Liver (tissue), 9 donors: Measurements from ENCODE around the gene SDHB. TPM values are rescaled to one million over a fixed set of nuclear protein-coding genes. Genes with fewer than 3 reads are reported as not detected.

ENCODE experiments used
- DNase-seq: peaks from one replicate; pipeline ENCODE4 v3.0.0-alpha.2; 2017; ENCODE audit warnings: low spot score
- H3K27ac ChIP-seq, 2 donors: one replicate each; pipeline ENCODE4 v1.7.0; 2013; ENCODE audit warnings: inconsistent platforms in 2 of 2, low read length in 2 of 2, control low read depth in 1 of 2, low read depth in 1 of 2, mild to moderate bottlenecking in 1 of 2
- H3K27me3 ChIP-seq, 4 donors: one replicate each; pipeline versions ENCODE4 v1.6.1 to v1.7.0; 2013; ENCODE audit warnings: low read length in 3 of 4, inconsistent platforms in 1 of 4, mild to moderate bottlenecking in 1 of 4, moderate library complexity in 1 of 4; ENCODE audit not compliant: control insufficient read depth in 4 of 4, insufficient read depth in 4 of 4
- H3K36me3 ChIP-seq, 4 donors: one replicate each; pipeline versions ENCODE4 v1.6.1 to v1.7.0; 2013; ENCODE audit warnings: low read length in 3 of 4, mild to moderate bottlenecking in 3 of 4, low read depth in 1 of 4, moderate library complexity in 1 of 4; ENCODE audit not compliant: control insufficient read depth in 4 of 4, insufficient read depth in 3 of 4
- H3K4me1 ChIP-seq, 4 donors: one replicate each; pipeline versions ENCODE4 v1.6.1 to v1.7.0; 2013; ENCODE audit warnings: low read length in 3 of 4, mild to moderate bottlenecking in 3 of 4, moderate library complexity in 1 of 4; ENCODE audit not compliant: control insufficient read depth in 4 of 4, insufficient read depth in 4 of 4
- H3K4me3 ChIP-seq, 3 donors: one replicate each; pipeline versions ENCODE4 v1.6.1 to v1.7.0; 2013; ENCODE audit warnings: low read length in 3 of 3, control low read depth in 1 of 3, low read depth in 1 of 3, mild to moderate bottlenecking in 1 of 3
- H3K9ac ChIP-seq, 2 donors: one replicate each; pipeline ENCODE4 v1.7.0; 2013; ENCODE audit warnings: low read length in 2 of 2, mild to moderate bottlenecking in 2 of 2, moderate library complexity in 2 of 2, control low read depth in 1 of 2, low read depth in 1 of 2
- H3K9me3 ChIP-seq, 4 donors: one replicate each; pipeline versions ENCODE4 v1.6.1 to v1.7.0; 2013; ENCODE audit warnings: low read length in 3 of 4; ENCODE audit not compliant: control insufficient read depth in 4 of 4
- EGR1 ChIP-seq, 2 donors: IDR thresholded peaks; 2 replicates each; pipeline ENCODE4 v1.6.1; 2016 to 2018; ENCODE audit warnings: antibody characterized with exemption in 2 of 2, low read depth in 2 of 2
- FOXA1 ChIP-seq: IDR thresholded peaks from 2 replicates; pipeline ENCODE4 v1.6.1; 2016; ENCODE audit warnings: antibody characterized with exemption
- FOXA2 ChIP-seq: IDR thresholded peaks from 2 replicates; pipeline ENCODE4 v1.6.1; 2016; ENCODE audit warnings: antibody characterized with exemption
- GABPA ChIP-seq, 2 donors: IDR thresholded peaks in 1 of 2; conservative IDR thresholded peaks in 1 of 2; 2 replicates each; pipeline ENCODE4 v1.6.1; 2016; ENCODE audit warnings: antibody characterized with exemption in 2 of 2, mild to moderate bottlenecking in 1 of 2, moderate library complexity in 1 of 2
- HNF4A ChIP-seq, 2 donors: conservative IDR thresholded peaks; 2 replicates each; pipeline ENCODE4 v1.6.1; 2016; ENCODE audit warnings: antibody characterized with exemption in 2 of 2, mild to moderate bottlenecking in 2 of 2
- HNF4G ChIP-seq: IDR thresholded peaks from 2 replicates; pipeline ENCODE4 v1.6.1; 2016; ENCODE audit warnings: antibody characterized with exemption
- JUND ChIP-seq, 2 donors: IDR thresholded peaks; 2 replicates each; pipeline ENCODE4 v1.6.1; 2016; ENCODE audit warnings: antibody characterized with exemption in 2 of 2
- NR2F2 ChIP-seq: IDR thresholded peaks from 2 replicates; pipeline ENCODE4 v1.6.1; 2016; ENCODE audit warnings: antibody characterized with exemption
- RAD21 ChIP-seq, 2 donors: IDR thresholded peaks; 2 replicates each; pipeline ENCODE4 v1.6.1; 2016; ENCODE audit warnings: antibody characterized with exemption in 2 of 2, mild to moderate bottlenecking in 2 of 2
- REST ChIP-seq: IDR thresholded peaks from 2 replicates; pipeline ENCODE4 v1.6.1; 2016; ENCODE audit warnings: antibody characterized with exemption, mild to moderate bottlenecking
- RXRA ChIP-seq, 2 donors: IDR thresholded peaks; 2 replicates each; pipeline ENCODE4 v1.6.1; 2017 to 2018; ENCODE audit warnings: antibody characterized with exemption in 2 of 2, mild to moderate bottlenecking in 1 of 2
- SP1 ChIP-seq: IDR thresholded peaks from 2 replicates; pipeline ENCODE4 v1.6.1; 2018; ENCODE audit warnings: antibody characterized with exemption, mild to moderate bottlenecking
- TAF1 ChIP-seq: conservative IDR thresholded peaks from 2 replicates; pipeline ENCODE4 v1.6.1; 2016; ENCODE audit warnings: antibody characterized with exemption, mild to moderate bottlenecking
- YY1 ChIP-seq: IDR thresholded peaks from 2 replicates; pipeline ENCODE4 v1.6.1; 2016; ENCODE audit warnings: antibody characterized with exemption, mild to moderate bottlenecking
- WGBS: extraction: QIAGEN DNeasy Blood & Tissue Kit; methylation state at CpG from one replicate; pipeline ENCODE4 v1.1.7; 2013; 5-methylcytosine and 5-hydroxymethylcytosine counted together
- polyA plus RNA-seq, 2 donors: library from polyadenylated mRNA; stranded (reverse) in 1 of 2; unstranded in 1 of 2; fragments of 200-250 nt in 1 of 2; fragments of >200 nt in 1 of 2; fragmentation: Nextera tagmentation in 1 of 2; extraction: Ambion mirVana in 1 of 2; gene quantifications; one replicate each; pipeline versions ENCODE4 v1.2.1 to v1.2.3, GENCODE V29; 2013 to 2015
- total RNA-seq, 2 donors: library from RNA; depleted of rRNA; stranded (reverse); fragments of >200 nt; gene quantifications; one replicate each; pipeline ENCODE4 v1.2.3, GENCODE V29; 2014
- TF ChIP-seq, protein P1 (sequence below): IDR thresholded peaks from 2 replicates; pipeline ENCODE4 v1.6.1; 2016; ENCODE audit warnings: antibody characterized with exemption
- TF ChIP-seq, protein P2 (sequence below): IDR thresholded peaks from 2 replicates; pipeline ENCODE4 v1.6.1; 2016; ENCODE audit warnings: antibody characterized with exemption
- donor health status: healthy.
- donor health status: healthy.
- donor health status: healthy.
- donor health status: healthy.
- donor health status: healthy.

SDHB gene
- total and polyA plus RNA-seq, 4 donors = 73.9 to 279 (median 172) TPM

DNA sequence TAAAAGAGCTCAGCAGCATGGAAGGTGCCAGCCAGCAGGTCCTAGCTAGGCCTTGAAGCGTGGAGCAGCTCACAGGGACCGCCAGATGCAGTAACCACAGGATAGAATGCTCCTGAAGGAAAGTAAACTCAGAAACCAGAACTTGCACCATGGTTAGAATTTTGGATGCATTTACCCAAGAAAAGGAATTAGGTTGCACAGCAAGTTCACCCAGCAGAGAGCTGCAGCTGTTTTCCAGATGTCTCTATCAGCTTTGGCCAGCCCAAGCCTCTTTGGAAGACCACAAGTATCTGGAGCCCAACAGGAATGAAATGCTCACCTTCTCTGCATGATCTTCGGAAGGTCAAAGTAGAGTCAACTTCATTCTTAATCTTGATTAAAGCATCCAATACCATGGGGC, 21.1 kb downstream of the SDHB start:
- Histone ChIP-seq H3K27me3 (no peaks in the 10 kb centered on the region), H3K27ac (no peak overlapping the region), H3K4me1 (no peaks in the 10 kb centered on the region), H3K9ac (no peak overlapping the region), H3K4me3 (no peak overlapping the region), H3K9me3 (no peaks in the 10 kb centered on the region), H3K36me3 (peaks cover 8 to 43% (median 28%) of the 10 kb centered on the region in 4 donors)
- no peak for DNase-seq
- TF ChIP-seq EGR1 (IDR thresholded peaks at IDR 0.05; ENCODE audit: low read depth in 2 of 2) (no peak), RAD21 (IDR thresholded peaks at IDR 0.05) (no peak), HNF4G (no peak), YY1 (no peak)
- WGBS = 97% methylated on average over 3 of the region's 3 CpGs

DNA sequence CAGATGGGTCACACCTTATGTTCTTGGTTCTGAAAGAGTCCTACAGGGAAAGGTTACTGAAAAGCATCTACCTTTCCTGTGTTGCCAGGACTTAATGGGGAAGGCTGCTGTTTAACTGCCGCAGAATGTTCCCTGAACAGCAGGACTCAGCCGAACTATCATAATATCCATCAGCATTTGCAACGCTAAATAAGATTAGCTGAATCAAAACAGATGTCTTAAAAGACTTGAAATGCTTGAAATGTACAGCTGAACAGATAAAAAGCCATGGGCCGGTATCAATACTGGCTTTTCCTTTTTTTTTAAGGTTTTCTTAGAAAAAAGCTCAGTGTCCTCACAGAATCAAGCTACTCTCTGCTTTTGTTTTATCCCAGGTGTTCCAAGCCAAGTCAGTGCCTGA, 22.4 kb downstream of the SDHB start:
- Histone ChIP-seq H3K36me3 (peaks cover 13 to 56% (median 38%) of the 10 kb centered on the region in 4 donors), H3K27ac (no peak overlapping the region), H3K27me3 (no peaks in the 10 kb centered on the region), H3K4me3 (no peak overlapping the region), H3K9me3 (no peaks in the 10 kb centered on the region), H3K4me1 (no peaks in the 10 kb centered on the region), H3K9ac (no peak overlapping the region)
- DNase-seq = no peak
- TF ChIP-seq REST (no peak), RXRA (IDR thresholded peaks at IDR 0.05) (no peak)
- TF ChIP-seq, protein P1, sequence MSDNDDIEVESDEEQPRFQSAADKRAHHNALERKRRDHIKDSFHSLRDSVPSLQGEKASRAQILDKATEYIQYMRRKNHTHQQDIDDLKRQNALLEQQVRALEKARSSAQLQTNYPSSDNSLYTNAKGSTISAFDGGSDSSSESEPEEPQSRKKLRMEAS = no peak
- 97% methylated on average over 4 of the region's 4 CpGs for WGBS

GRCh38 chr1:17030206-17030605, 23.6 kb downstream of the SDHB start:
- no peak overlapping the region for H3K27ac ChIP-seq
- no peak for DNase-seq
- TF ChIP-seq FOXA2 (no peak), TAF1 (no peak), RXRA (IDR thresholded peaks at IDR 0.05) (no peak), RAD21 (IDR thresholded peaks at IDR 0.05) (no peak), JUND (IDR thresholded peaks at IDR 0.05) (no peak), HNF4G (no peak), HNF4A (conservative IDR thresholded peaks at IDR 0.05) (no peak), REST (no peak), GABPA (IDR thresholded peaks at IDR 0.05 in 1 of 2, conservative IDR thresholded peaks at IDR 0.05 in 1 of 2) (no peak), NR2F2 (no peak), SP1 (no peak), FOXA1 (no peak), YY1 (no peak)
- TF ChIP-seq, protein P2, sequence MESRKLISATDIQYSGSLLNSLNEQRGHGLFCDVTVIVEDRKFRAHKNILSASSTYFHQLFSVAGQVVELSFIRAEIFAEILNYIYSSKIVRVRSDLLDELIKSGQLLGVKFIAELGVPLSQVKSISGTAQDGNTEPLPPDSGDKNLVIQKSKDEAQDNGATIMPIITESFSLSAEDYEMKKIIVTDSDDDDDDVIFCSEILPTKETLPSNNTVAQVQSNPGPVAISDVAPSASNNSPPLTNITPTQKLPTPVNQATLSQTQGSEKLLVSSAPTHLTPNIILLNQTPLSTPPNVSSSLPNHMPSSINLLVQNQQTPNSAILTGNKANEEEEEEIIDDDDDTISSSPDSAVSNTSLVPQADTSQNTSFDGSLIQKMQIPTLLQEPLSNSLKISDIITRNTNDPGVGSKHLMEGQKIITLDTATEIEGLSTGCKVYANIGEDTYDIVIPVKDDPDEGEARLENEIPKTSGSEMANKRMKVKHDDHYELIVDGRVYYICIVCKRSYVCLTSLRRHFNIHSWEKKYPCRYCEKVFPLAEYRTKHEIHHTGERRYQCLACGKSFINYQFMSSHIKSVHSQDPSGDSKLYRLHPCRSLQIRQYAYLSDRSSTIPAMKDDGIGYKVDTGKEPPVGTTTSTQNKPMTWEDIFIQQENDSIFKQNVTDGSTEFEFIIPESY = no peak
- no peak overlapping the region for H3K9ac ChIP-seq
- H3K4me3 ChIP-seq = no peak overlapping the region
- no peaks in the 10 kb centered on the region for H3K27me3 ChIP-seq
- no peaks in the 10 kb centered on the region for H3K9me3 ChIP-seq
- peaks cover 11 to 67% (median 43%) of the 10 kb centered on the region in 4 donors for H3K36me3 ChIP-seq
- 83% methylated on average over 4 of the region's 4 CpGs for WGBS
- H3K4me1 ChIP-seq = no peaks in the 10 kb centered on the region
